GM18873 (cell line): ENCODE data around the gene MIX23.
A peak's percentile ranks its signal among the peaks of the same experiment; 100 is the strongest.

Source experiments
- ATAC-seq: cut with Tn5 transposase; IDR thresholded peaks from one replicate; pipeline ENCODE4 v1.9.1; 2021; ENCODE audit warnings: mild to moderate bottlenecking, moderate library complexity, moderate number of reproducible peaks; ENCODE audit not compliant: unreplicated experiment, low FRiP score

The MIX23 gene

DNA sequence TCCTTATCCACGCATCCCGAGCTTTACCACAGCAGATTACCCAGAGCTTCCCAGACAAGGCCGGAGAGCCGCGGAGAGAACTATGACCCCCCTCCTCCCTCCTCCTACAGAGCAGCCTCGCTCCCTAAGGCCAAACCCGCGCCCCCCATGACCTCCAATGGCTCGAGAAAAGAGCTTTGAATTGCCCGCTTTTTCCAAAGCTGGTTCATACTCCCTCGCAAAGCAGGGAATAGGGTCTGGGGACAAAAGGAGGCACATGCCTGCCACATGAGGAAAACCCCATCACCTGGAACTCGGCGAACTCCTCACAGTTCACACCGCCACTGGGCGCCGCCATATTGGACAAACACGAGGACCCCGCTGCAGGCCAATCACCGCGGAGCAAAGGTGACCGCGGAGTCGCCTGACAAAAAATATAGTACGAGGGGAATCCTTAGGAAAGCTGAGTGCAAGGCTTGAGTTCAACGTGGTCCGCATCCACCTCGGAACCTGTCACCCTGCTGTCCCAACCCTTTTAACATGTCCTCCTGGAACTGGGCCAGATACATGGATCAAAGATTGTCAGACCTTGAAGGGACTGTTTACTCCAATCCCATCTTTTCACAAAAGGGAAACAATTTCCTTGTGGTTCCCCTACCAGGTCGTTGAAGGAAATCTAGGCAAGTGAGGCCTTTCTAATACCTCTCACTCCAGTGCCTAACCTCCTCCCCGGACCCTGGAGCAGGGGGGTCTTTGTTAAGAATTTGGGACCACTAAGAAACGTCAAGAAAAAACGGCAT lies at the start of gene MIX23:
TSS of gene MIX23 (minus strand) at position 344 of the 779 bp plus-strand sequence. CDS start at position 337, 7 bp downstream.
- no peak for ATAC-seq

DNA sequence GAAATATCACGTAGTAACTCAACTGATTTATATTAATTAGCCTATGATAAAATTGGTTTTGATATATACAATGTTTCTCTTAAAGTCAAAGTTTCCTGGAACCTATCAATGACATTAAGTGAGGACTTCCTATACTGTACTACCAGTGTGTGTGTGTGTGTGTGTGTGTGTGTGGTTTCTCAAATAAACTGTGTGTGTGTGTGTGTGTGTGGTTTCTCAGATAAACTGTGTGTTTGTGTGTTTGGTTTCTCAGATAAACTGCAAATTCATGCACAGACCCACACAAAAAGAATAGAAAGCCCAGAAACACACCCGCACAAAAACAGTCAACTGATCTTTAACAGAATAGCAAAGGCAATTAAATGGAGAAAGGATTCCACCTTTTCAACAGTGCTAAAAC lies 47.3 kb upstream of the MIX23 start:
- no peak for ATAC-seq

DNA sequence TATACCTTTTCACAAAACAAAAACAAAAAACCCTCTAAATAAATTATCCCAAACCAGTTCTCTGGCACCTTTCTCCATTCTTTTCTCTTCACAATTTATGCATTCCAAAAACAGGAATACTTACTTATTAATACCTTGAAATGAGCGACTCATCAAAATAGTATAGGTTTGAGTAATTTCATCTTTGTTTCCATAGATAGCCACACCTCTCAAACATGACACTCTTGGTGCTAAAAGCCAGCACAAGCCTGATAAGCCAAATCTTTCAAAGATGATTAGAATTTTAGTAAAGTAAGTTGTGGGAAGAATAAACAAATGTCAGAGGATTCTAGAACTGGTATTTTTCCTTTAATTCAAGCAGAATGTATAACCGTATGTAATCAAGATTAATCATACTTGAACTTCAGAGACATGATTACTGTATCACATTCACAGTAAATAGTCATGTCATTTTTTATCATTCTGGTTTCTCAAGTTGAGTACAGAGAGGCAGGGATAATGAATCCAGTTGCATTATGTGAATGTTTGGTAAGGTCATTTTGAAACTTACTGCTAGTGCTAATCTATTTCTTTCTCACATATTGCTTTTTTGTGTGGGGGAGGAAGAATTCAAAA lies 44.9 kb upstream of the MIX23 start:
- ATAC-seq = no peak

DNA sequence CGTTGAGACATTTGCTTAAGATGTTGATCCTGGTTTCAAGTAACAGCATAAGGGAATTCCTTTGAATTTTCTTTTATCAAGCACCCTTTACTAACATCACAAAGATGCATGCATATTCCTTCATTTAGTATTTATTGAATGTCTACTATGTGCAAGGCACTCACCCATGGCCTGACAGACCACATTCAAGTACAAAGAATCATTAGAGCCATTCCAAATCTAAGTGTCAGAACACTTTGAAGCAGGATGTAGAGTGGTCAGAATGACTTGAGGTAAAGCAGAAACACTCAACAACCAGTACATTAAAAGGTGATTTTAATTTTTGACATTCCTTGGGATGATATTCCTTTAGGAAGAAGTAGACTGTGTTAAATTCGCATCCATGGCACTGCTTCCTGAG lies 38.8 kb upstream of the MIX23 start:
- ATAC-seq = no peak

DNA sequence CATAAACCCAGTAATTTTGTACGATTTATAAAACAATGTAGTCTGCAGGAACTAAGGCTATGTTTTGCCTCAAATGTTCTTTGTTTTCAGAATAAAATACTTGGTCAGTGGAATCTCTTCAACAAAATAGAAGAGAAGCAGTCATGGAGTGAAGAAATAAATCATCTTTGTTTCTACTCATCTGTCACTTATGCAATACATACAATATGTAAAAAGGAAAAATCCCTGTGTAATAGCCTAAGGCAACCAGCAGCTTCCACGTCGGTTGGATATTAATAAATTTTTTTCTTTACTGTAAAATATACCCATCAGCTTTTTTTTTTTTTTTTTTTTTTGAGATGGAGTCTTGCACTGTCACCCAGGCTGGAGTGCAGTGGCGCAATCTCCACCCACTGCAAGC lies 38.1 kb upstream of the MIX23 start:
- no peak for ATAC-seq

DNA sequence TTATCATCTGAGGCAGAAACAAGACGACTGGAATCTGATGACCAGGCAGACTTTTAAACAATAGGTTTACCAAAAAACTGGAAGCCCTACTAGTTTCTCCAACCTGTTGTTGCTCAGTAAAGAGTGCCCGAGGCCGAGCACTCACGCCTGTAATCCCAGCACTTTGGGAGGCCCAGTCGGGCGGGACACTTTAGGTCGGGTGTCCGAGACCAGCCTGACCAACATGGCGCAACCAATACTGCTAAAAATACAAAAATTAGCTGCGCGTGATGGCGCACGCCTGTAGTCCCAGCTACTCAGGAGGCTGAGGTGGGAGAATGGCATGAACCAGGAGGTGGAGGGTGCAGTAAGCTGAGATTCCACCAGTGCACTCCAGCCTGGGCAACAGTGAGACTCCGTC lies 33.9 kb upstream of the MIX23 start:
- no peak for ATAC-seq

DNA sequence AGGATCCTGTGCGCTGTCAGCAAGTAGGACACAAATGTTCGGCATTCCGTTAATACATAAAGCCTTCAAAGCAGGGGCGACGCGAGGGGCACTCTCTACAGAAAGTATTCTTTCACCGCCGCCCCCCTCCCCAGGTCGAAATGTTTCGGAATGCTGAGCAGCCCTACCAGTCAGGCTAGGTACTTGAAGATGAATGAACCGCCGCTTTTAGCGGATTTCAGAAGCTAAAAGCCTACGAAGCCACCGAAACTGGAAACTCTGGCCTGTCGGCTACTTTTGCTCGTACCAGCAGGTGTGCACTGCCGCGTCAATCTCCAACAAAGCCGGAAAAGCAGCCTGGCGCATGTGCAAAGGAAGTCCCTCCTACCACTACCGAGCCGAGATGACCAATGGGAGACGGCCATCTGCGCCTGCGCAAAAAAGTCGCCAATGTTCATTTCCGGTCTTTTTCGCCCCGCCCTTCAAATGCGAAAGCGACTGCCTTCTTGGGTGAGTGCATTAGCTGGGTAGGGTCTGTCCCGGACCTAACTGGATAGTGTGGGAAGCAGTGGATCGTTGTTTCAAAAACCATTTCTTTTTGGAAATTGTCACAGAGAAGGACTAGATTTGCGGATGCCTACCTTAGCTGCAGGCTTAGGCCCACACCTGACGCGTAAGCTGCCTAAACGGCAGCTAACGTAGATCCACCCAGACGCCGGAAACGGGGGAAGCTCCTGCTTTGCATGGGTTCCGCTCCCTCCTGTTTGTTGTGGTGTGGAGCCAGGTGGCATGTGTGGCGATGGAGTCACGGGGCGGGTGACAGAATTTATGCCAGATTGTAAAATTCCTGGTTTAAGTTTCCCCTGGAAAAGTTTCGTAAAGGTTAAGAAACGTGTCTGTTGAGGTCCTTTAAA lies 33.0 kb upstream of the MIX23 start, which contains the start of gene WDR5B:
TSS of gene WDR5B (minus strand) at position 301 of the 893 bp plus-strand sequence. CDS start 534 bp downstream, outside the sequence.
- peak; percentile 78 for ATAC-seq

DNA sequence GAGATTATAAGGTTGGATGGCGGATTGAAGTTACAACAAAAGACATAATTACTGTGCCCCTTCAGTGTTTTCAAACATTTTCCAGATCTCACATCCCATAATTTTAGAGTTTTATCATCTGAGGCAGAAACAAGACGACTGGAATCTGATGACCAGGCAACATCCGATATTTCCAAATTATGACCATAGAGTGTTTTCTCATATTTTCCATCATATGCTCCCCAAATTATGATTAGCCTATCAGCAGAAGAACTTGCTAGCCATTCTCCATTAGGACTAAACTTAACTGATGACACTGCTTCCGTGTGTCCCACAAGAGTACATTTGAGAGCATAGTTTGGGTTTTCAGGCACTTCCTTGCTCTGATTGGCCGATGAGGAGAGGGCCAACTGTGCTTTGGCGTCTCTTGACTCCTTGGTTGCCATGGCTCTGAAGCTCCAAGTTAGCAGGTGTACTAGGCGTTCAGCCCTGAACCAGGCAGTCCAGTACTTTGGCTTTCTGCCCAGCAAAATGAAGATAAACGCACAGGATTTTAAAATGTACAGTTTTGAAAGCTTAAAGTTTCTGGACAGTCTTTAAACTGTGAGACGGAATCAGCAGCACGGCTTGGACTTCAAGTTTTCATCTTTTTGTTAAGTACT lies 32.2 kb upstream of the MIX23 start:
- no peak for ATAC-seq

DNA sequence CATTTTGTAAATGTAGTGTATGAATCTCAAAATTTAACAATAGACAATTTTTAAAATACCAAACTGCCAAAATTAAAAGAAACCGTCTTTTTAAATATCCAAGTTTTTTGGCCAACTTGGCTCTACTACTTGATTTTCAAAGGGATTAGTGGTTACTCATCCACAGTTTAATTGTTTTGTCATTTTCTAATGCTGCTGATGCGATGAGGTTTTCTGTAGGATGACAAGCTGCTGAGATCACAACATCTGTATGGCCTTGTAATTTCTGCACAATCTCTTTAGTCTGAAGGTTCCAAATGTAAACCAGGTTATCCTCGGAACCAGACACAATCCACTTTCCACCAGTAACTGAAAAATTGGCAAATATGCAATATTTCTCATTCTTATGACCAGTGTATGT lies 31.4 kb upstream of the MIX23 start:
- ATAC-seq = no peak

DNA sequence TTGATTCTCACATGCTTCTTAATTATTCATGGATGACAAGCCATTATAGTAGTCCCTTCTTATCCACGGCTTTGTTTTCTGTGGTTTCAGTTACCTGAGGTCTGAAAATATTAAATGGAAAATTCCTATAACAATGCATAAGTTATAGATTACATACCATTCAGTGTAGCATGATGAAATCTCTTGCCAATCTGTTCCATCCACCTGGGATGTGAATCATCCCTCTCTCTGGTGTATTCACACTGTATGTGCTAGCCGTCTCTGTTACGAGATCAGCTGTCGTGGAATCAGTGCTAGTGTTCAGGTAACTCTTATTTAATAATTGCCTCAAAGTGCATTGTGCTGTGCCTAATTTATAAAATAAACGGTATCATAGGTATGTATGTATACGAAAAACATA lies 27.6 kb upstream of the MIX23 start:
- no peak for ATAC-seq

DNA sequence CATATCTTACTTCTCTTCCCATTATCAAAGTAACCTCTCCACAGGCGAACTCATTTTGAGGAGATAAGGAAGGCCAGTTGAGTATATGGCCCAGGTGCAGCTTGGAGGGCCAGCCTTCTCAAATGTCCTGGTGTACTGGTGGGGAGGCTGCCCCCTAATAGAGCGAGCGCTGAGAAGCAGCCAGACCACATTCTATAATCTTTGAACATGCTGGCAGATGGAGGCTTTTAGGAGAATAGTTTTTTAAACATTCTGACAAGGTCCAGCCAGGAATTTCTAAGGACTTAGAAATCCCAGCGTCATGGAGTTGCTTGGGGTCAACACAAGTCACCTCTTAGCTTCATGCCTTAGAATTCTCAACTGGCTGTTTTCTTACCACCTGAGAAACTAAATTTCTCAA lies 27.1 kb upstream of the MIX23 start:
- no peak for ATAC-seq

DNA sequence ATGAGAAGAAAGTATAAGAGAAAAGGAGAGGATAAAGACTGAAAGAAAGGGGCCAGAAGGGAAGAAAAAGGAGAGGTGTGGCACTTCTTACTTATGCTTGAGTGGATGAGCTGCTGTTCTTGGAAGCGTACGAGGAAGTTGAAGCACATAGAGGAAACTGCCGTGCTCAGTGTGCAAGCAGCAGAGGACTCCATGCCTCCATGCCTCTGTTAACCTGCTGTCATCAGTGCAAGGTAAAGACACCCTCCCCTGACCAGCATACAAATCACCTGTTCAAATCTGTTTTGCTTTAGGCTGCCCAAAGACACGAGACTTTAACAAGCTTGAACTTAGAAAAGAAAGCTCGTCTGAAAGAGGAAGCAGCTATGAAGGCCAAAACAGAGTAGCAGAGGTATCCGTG lies 26.4 kb upstream of the MIX23 start:
- no peak for ATAC-seq

DNA sequence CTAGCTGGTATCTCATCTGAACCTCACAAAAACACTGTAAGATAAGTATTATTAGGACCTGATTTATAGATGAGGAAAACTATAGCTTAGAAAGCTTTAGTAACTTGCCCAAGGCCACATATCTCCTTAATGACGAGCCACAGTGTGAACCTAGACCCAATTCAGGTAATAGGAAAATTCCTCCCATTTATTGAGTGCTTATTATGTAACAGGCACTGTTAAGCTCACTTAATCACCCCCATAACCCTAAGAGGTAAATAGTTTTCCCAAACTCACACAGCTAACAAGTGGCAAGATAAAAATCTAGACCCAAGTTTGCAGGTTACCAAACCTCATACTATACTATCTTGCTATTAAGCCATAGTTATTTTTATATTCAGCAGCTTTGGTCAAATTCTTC lies 24.9 kb upstream of the MIX23 start:
- no peak for ATAC-seq

DNA sequence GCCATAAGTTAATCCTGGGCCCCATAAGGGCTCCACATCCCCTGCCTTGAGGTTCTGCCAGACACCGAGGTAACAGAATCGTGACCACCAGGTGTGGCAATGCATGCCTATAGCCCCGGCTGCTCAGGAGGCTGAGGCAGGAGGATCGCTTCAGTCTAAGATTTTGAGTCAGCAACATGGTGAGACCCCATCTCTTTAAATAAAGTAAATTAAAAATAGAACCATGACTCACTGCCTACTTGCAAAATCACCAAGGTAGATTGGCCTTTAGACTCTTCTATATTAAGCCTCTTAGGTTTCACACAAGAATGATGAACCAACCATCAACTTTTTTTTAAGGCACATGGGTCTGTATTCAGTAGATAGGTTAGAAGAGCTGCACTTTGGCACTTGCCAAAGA lies 23.2 kb upstream of the MIX23 start:
- no peak for ATAC-seq

DNA sequence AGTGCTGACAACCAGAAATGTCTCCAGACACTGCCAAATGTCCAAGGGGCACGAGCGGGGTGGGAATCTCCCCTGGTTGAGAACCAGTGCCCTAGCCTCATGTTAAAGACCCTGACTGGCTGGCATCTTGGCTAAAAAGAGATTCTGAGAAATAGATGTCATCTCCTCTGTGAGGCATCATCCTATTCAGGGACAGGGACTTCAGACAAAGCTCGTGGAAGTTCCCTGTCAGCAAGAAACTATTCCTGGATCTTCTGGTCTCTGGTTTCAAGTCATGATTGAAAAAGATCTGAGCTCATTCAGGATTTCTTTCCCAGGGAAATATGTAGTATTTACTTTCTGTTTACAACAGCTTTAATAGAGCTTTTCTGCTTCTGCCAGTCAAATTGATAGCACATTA lies 22.0 kb upstream of the MIX23 start:
- ATAC-seq = no peak

DNA sequence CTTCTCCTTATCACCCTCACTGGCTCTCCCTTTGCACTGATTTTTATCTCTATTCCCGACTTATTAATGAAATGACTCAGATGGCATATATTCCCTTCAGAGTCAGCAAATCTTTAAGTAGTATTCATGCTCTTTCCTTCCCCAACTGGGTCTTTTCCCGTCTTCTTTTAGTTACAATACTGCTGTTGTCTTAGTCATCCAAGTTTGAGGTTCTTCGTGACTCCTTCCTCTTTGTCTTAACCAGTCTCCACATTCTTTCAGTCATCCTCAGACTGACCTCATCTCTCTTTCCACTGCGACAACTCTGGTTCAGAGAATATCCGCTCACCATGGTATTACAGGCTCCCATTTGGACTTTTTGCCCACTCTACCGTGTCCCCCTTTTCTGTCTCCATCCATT lies 20.5 kb upstream of the MIX23 start:
- no peak for ATAC-seq

DNA sequence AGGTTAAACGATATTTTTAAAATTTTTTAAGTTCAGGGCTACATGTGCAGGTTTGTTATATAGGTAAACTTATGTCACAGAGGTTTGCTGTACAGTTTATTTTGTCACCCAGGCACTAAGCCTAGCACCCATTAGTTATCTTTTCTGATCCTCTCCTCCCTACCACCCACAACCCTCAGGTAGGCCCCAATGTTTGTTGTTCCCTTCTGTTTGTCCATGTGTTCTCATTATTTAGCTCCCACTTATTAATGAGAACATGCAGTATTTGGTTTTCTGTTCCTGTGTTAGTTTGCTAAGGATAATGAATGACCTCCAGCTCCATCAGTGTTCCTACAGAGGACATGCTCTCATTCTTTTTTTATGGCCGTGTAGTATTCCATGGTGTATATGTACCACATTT lies 15.9 kb upstream of the MIX23 start:
- ATAC-seq = no peak

DNA sequence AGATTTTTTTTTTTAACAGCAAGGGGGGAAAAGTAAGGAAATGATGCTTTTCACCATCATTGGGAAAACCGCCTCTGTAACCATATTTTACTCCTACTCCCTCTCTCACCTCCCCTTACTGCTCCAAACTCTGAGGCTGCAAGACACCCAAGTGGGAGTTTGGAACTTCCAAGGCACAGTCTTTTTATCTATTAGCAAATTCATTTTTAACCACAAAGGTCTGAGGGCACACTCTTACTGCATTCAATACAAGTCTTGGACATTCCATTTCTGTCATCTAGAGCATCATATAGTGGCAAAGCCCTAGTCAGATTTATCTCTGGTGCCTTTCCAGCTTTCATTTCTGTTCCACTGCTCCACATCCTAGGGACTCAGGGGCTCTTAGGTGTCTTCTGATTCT lies 14.2 kb upstream of the MIX23 start:
- ATAC-seq = no peak

DNA sequence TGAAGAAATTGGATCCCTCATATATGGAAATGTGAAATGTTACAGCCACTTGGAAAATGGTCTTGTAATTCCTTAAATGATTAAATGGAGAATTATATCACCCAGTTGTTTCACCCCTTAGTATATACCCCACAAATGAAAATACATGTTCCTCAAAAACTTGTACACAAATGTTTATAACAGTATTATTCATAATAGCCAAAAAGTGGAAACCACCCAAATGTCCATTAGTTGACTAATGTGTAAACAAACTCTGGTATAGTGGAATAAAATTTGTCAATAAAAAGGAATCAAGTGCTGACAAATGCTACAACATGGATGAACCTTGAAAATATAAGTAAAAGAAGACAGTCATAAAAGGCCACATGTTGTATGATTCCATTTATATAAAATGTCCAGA lies 13.5 kb upstream of the MIX23 start:
- no peak for ATAC-seq

DNA sequence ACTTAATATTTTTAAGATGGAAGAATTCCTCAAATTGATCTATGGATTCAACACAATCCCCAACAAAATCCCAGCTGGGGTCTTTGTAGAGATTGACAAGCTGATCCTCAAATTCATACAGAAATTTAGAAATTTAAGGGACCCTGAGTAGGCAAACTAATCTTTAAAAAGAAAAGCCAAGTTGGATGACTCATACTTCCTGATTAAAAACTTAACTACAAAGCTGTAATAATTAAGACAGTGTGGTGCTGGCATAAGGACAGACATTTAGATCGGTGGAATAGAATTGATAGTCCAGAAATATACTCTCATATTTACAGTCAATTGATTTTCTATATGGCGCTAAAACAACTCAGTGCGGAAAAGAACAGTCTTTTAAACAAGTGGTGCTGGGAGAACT lies 12.6 kb upstream of the MIX23 start:
- no peak for ATAC-seq

DNA sequence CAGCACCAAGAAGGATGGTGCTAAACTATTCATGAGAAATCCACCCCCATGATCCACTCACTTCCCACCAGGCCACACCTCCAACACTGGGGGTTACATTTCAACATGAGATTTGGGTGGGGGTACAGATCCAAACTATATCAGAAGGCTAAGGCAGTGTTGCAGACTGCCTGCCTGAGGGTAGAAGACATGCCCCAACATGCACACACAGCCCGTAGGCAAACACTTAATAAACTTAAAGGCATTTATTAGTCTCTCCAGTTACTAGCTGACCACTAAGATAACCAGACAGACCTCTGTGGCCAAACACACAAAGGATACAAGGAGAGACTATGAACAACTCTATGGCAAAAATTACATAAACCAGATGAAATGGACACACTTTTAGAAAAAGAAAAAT lies 11.1 kb upstream of the MIX23 start:
- ATAC-seq = no peak
